K562 (cell line): ENCODE data around the gene NEIL1. TPM values are rescaled to one million over a fixed set of nuclear protein-coding genes. Genes with fewer than 3 reads are reported as not detected.

Experiments
- ATAC-seq: fragments of 200-7000 bp; cut with Tn5 transposase; 3 replicates; pipeline ENCODE4 v1.9.1; 2020; ENCODE audit warnings: moderate library complexity
- BruUV-seq: library from RNA; stranded (reverse); fragments of 400-500 nt; replicated peaks from 2 replicates; lab custom pipeline; 2021; lab: Mats Ljungman, UMichigan
- CTCF ChIA-PET: fragments of 300-600 bp; formaldehyde crosslinking; extraction: SDS; loops from one replicate; lab custom pipeline; 2021; ENCODE audit warnings: low intra/inter-chr PET ratio; lab: Yijun Ruan, JAX
- POLR2A ChIA-PET: fragments of 300-600, 350-650 bp; sonication (Branson Sonifier 250); formaldehyde crosslinking; extraction: SDS; loops from one replicate; lab custom pipeline; 2021; ENCODE audit warnings: antibody characterized with exemption, inconsistent platforms; lab: Yijun Ruan, JAX
- DNase-seq, 4 experiments: peaks; one replicate each; pipeline versions ENCODE4 v3.0.0 to v3.0.0-alpha.2; 2011 to 2018; ENCODE audit warnings: low spot score in 3 of 4, mixed read lengths in 3 of 4; ENCODE audit errors: extremely low read depth in 1 of 4
- FAIRE-seq: peaks from 2 replicates; lab custom pipeline; 2011; peaks lifted over from hg19 to GRCh38; lab: Jason Lieb, UNC
- H2AFZ ChIP-seq: 2 replicates; pipeline ENCODE4 v1.6.0; 2011; ENCODE audit warnings: low read depth, low read length, control low read depth, inconsistent platforms
- H3K27ac ChIP-seq: fragments of 200-600 bp; 3 replicates; pipeline ENCODE4 v1.8.0; 2011; ENCODE audit warnings: low read depth, mild to moderate bottlenecking, control low read depth, inconsistent platforms, low read length, moderate library complexity, mixed read lengths; ENCODE audit errors: extremely low read depth
- H3K27me3 ChIP-seq, 2 experiments: fragments of 300-600 bp in 1 of 2; 2 replicates in 1 of 2; 3 replicates in 1 of 2; pipeline versions ENCODE4 v1.6.0 to v1.8.0; 2011; ENCODE audit warnings: inconsistent platforms in 2 of 2, low read length in 2 of 2, mild to moderate bottlenecking in 1 of 2, mixed read lengths in 1 of 2, moderate library complexity in 1 of 2; ENCODE audit not compliant: control insufficient read depth in 2 of 2, insufficient read depth in 2 of 2
- H3K36me3 ChIP-seq: fragments of 300-600 bp; 3 replicates; pipeline ENCODE4 v1.8.0; 2011; ENCODE audit warnings: mild to moderate bottlenecking, low read length, inconsistent platforms; ENCODE audit not compliant: control insufficient read depth, insufficient read depth
- H3K4me1 ChIP-seq, 2 experiments: fragments of 200-600 bp in 1 of 2; replicated peaks in 1 of 2; 2 replicates in 1 of 2; 3 replicates in 1 of 2; pipeline versions ENCODE4 v1.5.1 to v1.8.0; 2011; ENCODE audit warnings: inconsistent platforms in 2 of 2, low read length in 2 of 2, mild to moderate bottlenecking in 1 of 2, mixed read lengths in 1 of 2, moderate library complexity in 1 of 2; ENCODE audit not compliant: control insufficient read depth in 2 of 2, insufficient read depth in 2 of 2
- H3K4me2 ChIP-seq: 2 replicates; pipeline ENCODE4 v1.6.1; 2011; ENCODE audit warnings: low read length, control low read depth, inconsistent platforms, mixed read lengths; ENCODE audit not compliant: insufficient read depth
- H3K4me3 ChIP-seq: fragments of 200-600 bp; sonication (generic), shearing (Covaris generic); 2 replicates; pipeline ENCODE4 v1.5.1; 2016; ENCODE audit warnings: control low read depth, inconsistent platforms
- H3K79me2 ChIP-seq: fragments of 200-600 bp; 3 replicates; pipeline ENCODE4 v1.8.0; 2011; ENCODE audit warnings: low read length, inconsistent platforms; ENCODE audit not compliant: control insufficient read depth, insufficient read depth
- H3K9ac ChIP-seq, 2 experiments: 2 replicates each; pipeline versions ENCODE4 v1.6.0 to v1.6.1; 2011; ENCODE audit warnings: low read depth in 2 of 2, low read length in 2 of 2, control low read depth in 1 of 2, inconsistent platforms in 1 of 2, mild to moderate bottlenecking in 1 of 2, mixed read lengths in 1 of 2; ENCODE audit not compliant: insufficient read depth in 1 of 2
- H3K9me1 ChIP-seq: one replicate; pipeline ENCODE4 v1.6.0; 2011; ENCODE audit warnings: inconsistent platforms, mild to moderate bottlenecking, low read length, moderate library complexity; ENCODE audit not compliant: control insufficient read depth, insufficient read depth
- H3K9me3 ChIP-seq: replicated peaks from 2 replicates; pipeline ENCODE4 v1.5.1; 2011; ENCODE audit warnings: low read depth, low read length, inconsistent platforms; ENCODE audit not compliant: control insufficient read depth, insufficient read depth
- H4K20me1 ChIP-seq: replicated peaks from 2 replicates; pipeline ENCODE4 v1.6.1; 2011; ENCODE audit warnings: low read length, inconsistent platforms, mixed read lengths; ENCODE audit not compliant: control insufficient read depth, insufficient read depth
- ERF ChIP-seq: fragments of 450-650 bp; formaldehyde crosslinking; IDR thresholded peaks from 2 replicates; pipeline ENCODE4 v1.4.0; 2020; ENCODE audit warnings: mild to moderate bottlenecking, mixed read lengths
- ETV5 ChIP-seq: sonication (generic); formaldehyde crosslinking; IDR thresholded peaks from 2 replicates; pipeline ENCODE4 v1.4.0; 2020; ENCODE audit warnings: low read depth, mild to moderate bottlenecking, missing genetic modification reagents
- GTF2A2 ChIP-seq: IDR thresholded peaks from 2 replicates; pipeline ENCODE4 v1.6.1; 2016; ENCODE audit warnings: mild to moderate bottlenecking, missing genetic modification characterization, missing compliant biosample characterization
- HIVEP1 ChIP-seq: fragments of 250-450 bp; sonication (Bioruptor Pico); IDR thresholded peaks from 2 replicates; pipeline ENCODE4 v1.4.0; 2020; ENCODE audit warnings: mild to moderate bottlenecking
- HNRNPH1 ChIP-seq: fragments of 200-400 bp; formaldehyde crosslinking; optimal IDR thresholded peaks from 2 replicates; pipeline ENCODE3; 2017; ENCODE audit warnings: low read depth, mild to moderate bottlenecking, low read length, moderate library complexity
- HNRNPUL1 ChIP-seq: fragments of 200-400 bp; formaldehyde crosslinking; IDR thresholded peaks from 2 replicates; pipeline ENCODE4 v1.6.1; 2017; ENCODE audit warnings: low read length
- KLF6 ChIP-seq: fragments of 250-450 bp; sonication (Bioruptor Pico); IDR thresholded peaks from 2 replicates; pipeline ENCODE4 v1.4.0; 2020; ENCODE audit warnings: mild to moderate bottlenecking, moderate library complexity, borderline replicate concordance
- MAFF ChIP-seq: IDR thresholded peaks from 2 replicates; pipeline ENCODE4 v1.6.1; 2012; ENCODE audit warnings: low read length, improper control_type of control experiment
- MYBL2 ChIP-seq, 2 experiments: fragments of 450-650 bp in 1 of 2; sonication (generic) in 1 of 2; formaldehyde crosslinking in 1 of 2; IDR thresholded peaks; 2 replicates each; pipeline versions ENCODE4 v1.6.1 to v1.8.1; 2017 to 2022; ENCODE audit warnings: borderline replicate concordance in 1 of 2, inconsistent platforms in 1 of 2, low read depth in 1 of 2, mild to moderate bottlenecking in 1 of 2, missing genetic modification reagents in 1 of 2, moderate library complexity in 1 of 2
- PHB ChIP-seq: fragments of 250-450 bp; sonication (Bioruptor Pico); IDR thresholded peaks from 2 replicates; pipeline ENCODE4 v1.5.0; 2021
- PHF8 ChIP-seq: fragments of 200-600 bp; sonication (generic); IDR thresholded peaks from 2 replicates; pipeline ENCODE4 v1.6.1; 2012; ENCODE audit warnings: mixed run types, mild to moderate bottlenecking, inconsistent platforms, low read length, moderate library complexity, borderline replicate concordance
- PTRF ChIP-seq: fragments of 450-650 bp; IDR thresholded peaks from 2 replicates; pipeline ENCODE4 v1.6.1; 2016; ENCODE audit warnings: mild to moderate bottlenecking, missing genetic modification characterization, missing compliant biosample characterization
- SMARCC2 ChIP-seq: fragments of 450-650 bp; IDR thresholded peaks from 2 replicates; pipeline ENCODE4 v1.6.1; 2017; ENCODE audit warnings: antibody characterized with exemption, moderate library complexity, mild to moderate bottlenecking, low read depth
- ZNF507 ChIP-seq: conservative IDR thresholded peaks from 2 replicates; pipeline ENCODE4 v1.6.1; 2017; ENCODE audit warnings: missing genetic modification characterization, missing compliant biosample characterization
- ZNF639 ChIP-seq, 2 experiments: fragments of 200-800 bp in 1 of 2; sonication (Bioruptor generic) in 1 of 2; sonication (generic) in 1 of 2; formaldehyde crosslinking in 1 of 2; IDR thresholded peaks in 1 of 2; conservative IDR thresholded peaks in 1 of 2; 2 replicates each; pipeline versions ENCODE4 v1.5.0 to v1.6.1; 2016 to 2020; ENCODE audit warnings: missing compliant biosample characterization in 1 of 2, missing genetic modification characterization in 1 of 2, missing genetic modification reagents in 1 of 2
- ZNF740 ChIP-seq, 3 experiments: fragments of 200-800 bp in 1 of 3; sonication (Bioruptor generic) in 1 of 3; sonication (generic) in 1 of 3; formaldehyde crosslinking in 1 of 3; IDR thresholded peaks; 2 replicates each; pipeline versions ENCODE4 v1.6.1 to v1.8.0; 2016 to 2022; ENCODE audit warnings: mild to moderate bottlenecking in 2 of 3, missing compliant biosample characterization in 2 of 3, missing genetic modification characterization in 2 of 3, missing genetic modification reagents in 1 of 3
- ZNF764 ChIP-seq: fragments of 250-450 bp; sonication (Bioruptor Pico); IDR thresholded peaks from 2 replicates; pipeline ENCODE4 v1.4.0; 2020; ENCODE audit warnings: low read depth, mild to moderate bottlenecking, moderate library complexity
- WGBS: fragments of 100-300 bp; shearing (Covaris generic); methylation state at CpG from one replicate; pipeline ENCODE4 v1.1.6; 2016; ENCODE audit warnings: low coverage, mixed read lengths; ENCODE audit not compliant: insufficient coverage; ENCODE audit errors: missing lambda C conversion rate; 5-methylcytosine and 5-hydroxymethylcytosine counted together
- in situ Hi-C: fragments of 300-500 bp; cut with MboI; formaldehyde crosslinking; loops from 4 replicates; pipeline ENCODE4 v1.15.0; 2018; ENCODE audit warnings: inconsistent platforms, mixed read lengths
- intact Hi-C: fragments of 100-400 bp; cut with micrococcal nuclease; formaldehyde crosslinking; loops from 2 replicates; pipeline ENCODE4 v1.14.2; 2022
- polyA plus RNA-seq, 8 experiments: library from polyadenylated mRNA; depleted of rRNA in 4 of 8; stranded (reverse) in 5 of 8; unstranded in 3 of 8; fragments of >200 nt; fragmentation: Nextera tagmentation in 2 of 8; fragmentation: Illumina TruSeq in 1 of 8; extraction: Ambion mirVana in 2 of 8; extraction: Trizol in 1 of 8; gene quantifications; 2 replicates each; pipeline versions ENCODE4 v1.2.1 to v1.2.3, GENCODE V29; 2011 to 2014; ENCODE audit warnings: inconsistent platforms in 1 of 8, missing spikeins in 1 of 8
- total RNA-seq, 7 experiments: library from RNA; depleted of rRNA in 6 of 7; stranded (reverse); fragments of >200 nt in 6 of 7; fragmentation: Illumina TruSeq in 2 of 7; extraction: Trizol in 2 of 7; gene quantifications; 2 replicates each; pipeline versions ENCODE4 v1.2.1 to v1.2.3, GENCODE V29; 2011 to 2021; ENCODE audit warnings: low replicate concordance in 1 of 7
- TF ChIP-seq, protein P1 (sequence below): fragments of 450-650 bp; IDR thresholded peaks from 2 replicates; pipeline ENCODE4 v1.7.1; 2018; ENCODE audit warnings: mild to moderate bottlenecking, low read depth; ENCODE audit not compliant: partially characterized antibody

Gene NEIL1
- total and polyA plus RNA-seq, 9 of the 15 experiments (the other 6 are each of a cell fraction or from before 2014, with no cell fraction given) = 0.14 to 4.3 (median 2.4) TPM

GRCh38 chr15:75302318-75302717, 44.5 kb upstream of the NEIL1 start:
- ChIA-PET POLR2A (interaction anchor here (0.7 kb wide), 1 partner anchor 293 kb away, joined by 3 read pairs; no protein-coding TSS in a partner anchor), CTCF (no interaction called here)
- intact Hi-C loops (no loop called here), in situ Hi-C loops (loop anchor here (10.0 kb wide), 1 partner anchor 1238 kb away; no protein-coding TSS in a partner anchor)
- Histone ChIP-seq H3K9me3 (no peaks in the 10 kb centered on the region), H3K9me1 (no peaks in the 10 kb centered on the region), H2AFZ (no peak overlapping the region), H3K79me2 (no peaks in the 10 kb centered on the region), H3K4me3 (no peak overlapping the region), H3K27me3 (peaks cover 10 to 29% of the 10 kb centered on the region in 2 experiments; a peak in 4 of 5 replicates), H3K4me2 (no peak overlapping the region), H3K4me1 (peaks cover 0 to 3% of the 10 kb centered on the region in 2 experiments; a peak in 1 of 5 replicates), H3K27ac (no peak overlapping the region), H3K36me3 (no peaks in the 10 kb centered on the region), H4K20me1 (no peaks in the 10 kb centered on the region), H3K9ac (no peak overlapping the region)
- no peak for DNase-seq
- BruUV-seq = no TSS peak
- WGBS = 5% methylated on average over 9 of the region's 9 CpGs
- FAIRE-seq = no peak
- ATAC-seq = no peak
- no peak for TF ChIP-seq ZNF507 (tag)
- no peak for TF ChIP-seq HIVEP1 (CRISPR knock-in tag)
- no peak for TF ChIP-seq GTF2A2 (tag)
- TF ChIP-seq MYBL2 (IDR thresholded peaks at IDR 0.05; ENCODE audit: low read depth) = no peak
- no peak for TF ChIP-seq MYBL2 (CRISPR knock-in tag; IDR thresholded peaks at IDR 0.05; ENCODE audit: borderline replicate concordance)
- TF ChIP-seq KLF6 (CRISPR knock-in tag) = no peak
- no peak for TF ChIP-seq ZNF639 (CRISPR knock-in tag; conservative IDR thresholded peaks at IDR 0.05 in 1 of 2, IDR thresholded peaks at IDR 0.05 in 1 of 2)
- TF ChIP-seq, protein P1, sequence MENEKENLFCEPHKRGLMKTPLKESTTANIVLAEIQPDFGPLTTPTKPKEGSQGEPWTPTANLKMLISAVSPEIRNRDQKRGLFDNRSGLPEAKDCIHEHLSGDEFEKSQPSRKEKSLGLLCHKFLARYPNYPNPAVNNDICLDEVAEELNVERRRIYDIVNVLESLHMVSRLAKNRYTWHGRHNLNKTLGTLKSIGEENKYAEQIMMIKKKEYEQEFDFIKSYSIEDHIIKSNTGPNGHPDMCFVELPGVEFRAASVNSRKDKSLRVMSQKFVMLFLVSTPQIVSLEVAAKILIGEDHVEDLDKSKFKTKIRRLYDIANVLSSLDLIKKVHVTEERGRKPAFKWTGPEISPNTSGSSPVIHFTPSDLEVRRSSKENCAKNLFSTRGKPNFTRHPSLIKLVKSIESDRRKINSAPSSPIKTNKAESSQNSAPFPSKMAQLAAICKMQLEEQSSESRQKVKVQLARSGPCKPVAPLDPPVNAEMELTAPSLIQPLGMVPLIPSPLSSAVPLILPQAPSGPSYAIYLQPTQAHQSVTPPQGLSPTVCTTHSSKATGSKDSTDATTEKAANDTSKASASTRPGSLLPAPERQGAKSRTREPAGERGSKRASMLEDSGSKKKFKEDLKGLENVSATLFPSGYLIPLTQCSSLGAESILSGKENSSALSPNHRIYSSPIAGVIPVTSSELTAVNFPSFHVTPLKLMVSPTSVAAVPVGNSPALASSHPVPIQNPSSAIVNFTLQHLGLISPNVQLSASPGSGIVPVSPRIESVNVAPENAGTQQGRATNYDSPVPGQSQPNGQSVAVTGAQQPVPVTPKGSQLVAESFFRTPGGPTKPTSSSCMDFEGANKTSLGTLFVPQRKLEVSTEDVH = no peak
- no peak for TF ChIP-seq ERF (CRISPR knock-in tag)
- no peak for TF ChIP-seq PHB (CRISPR knock-in tag)
- no peak for TF ChIP-seq SMARCC2
- TF ChIP-seq ETV5 (CRISPR knock-in tag) = no peak
- TF ChIP-seq HNRNPH1 = no peak
- TF ChIP-seq PTRF (tag) = no peak
- no peak for TF ChIP-seq ZNF740 (CRISPR knock-in tag; IDR thresholded peaks at IDR 0.05)
- TF ChIP-seq ZNF740 (tag; IDR thresholded peaks at IDR 0.05) = no peak
- TF ChIP-seq PHF8 = no peak
- TF ChIP-seq HNRNPUL1 = no peak
- no peak for TF ChIP-seq MAFF
- no peak for TF ChIP-seq ZNF764 (CRISPR knock-in tag)
